ENCODE data around the gene PTPRA. TPM values are rescaled to one million over a fixed set of nuclear protein-coding genes. Genes with fewer than 3 reads are reported as not detected.
A peak's percentile ranks its signal among the peaks of the same experiment; 100 is the strongest.

The PTPRA gene
- total and polyA plus RNA-seq, 2 donors (not counting 3 experiments of a cell fraction or from before 2014, with no cell fraction given) = 43.2 to 53.4 TPM

- Histone ChIP-seq H3K36me3 (ENCODE audit: control insufficient read depth in 2 of 2, extremely low read depth in 1 of 2, insufficient read depth in 2 of 2, low read length in 2 of 2) (peaks cover 3 to 17% of the 10 kb centered on the region in 2 experiments), H2AFZ (ENCODE audit: low read depth, low read length) (peak overlapping the region; percentile 64), H3K9me3 (replicated peaks; ENCODE audit: control insufficient read depth, insufficient read depth, low read length) (no peaks in the 10 kb centered on the region), H3K4me2 (ENCODE audit: insufficient read depth, low read length) (peak overlapping the region; percentile 35), H3K4me1 (ENCODE audit: control insufficient read depth, extremely low read depth, insufficient read depth, low read length) (peaks cover 13% of the 10 kb centered on the region), H3K4me3 (replicated peaks in 1 of 3; ENCODE audit: insufficient read depth in 1 of 3, low read depth in 1 of 3, low read length in 3 of 3) (peak overlapping the region; percentile 20 to 93 (median 63)), H3K79me2 (ENCODE audit: control insufficient read depth, insufficient read depth, low read length) (peaks cover 9% of the 10 kb centered on the region), H3K27ac (ENCODE audit: insufficient read depth, low read depth, low read length) (no peak overlapping the region), H4K20me1 (replicated peaks; ENCODE audit: control insufficient read depth, extremely low read depth, insufficient read depth, low read length) (no peaks in the 10 kb centered on the region), H3K27me3 (ENCODE audit: control insufficient read depth in 2 of 2, insufficient read depth in 2 of 2, low read length in 2 of 2) (no peaks in the 10 kb centered on the region), H3K9me1 (replicated peaks; ENCODE audit: control insufficient read depth, extremely low read depth, insufficient read depth, low read length) (no peaks in the 10 kb centered on the region), H3K9ac (replicated peaks; ENCODE audit: extremely low read depth, insufficient read depth, low read length) (peak overlapping the region; percentile 46)
- dilution Hi-C loops (cut with MboI; ENCODE audit: extremely low pct_ligation_motif_present, low sequenced_read_pairs) = no loop called here
- no peak for DNase-seq (ENCODE audit: low read depth, low spot score)
- POLR2A ChIA-PET = interaction anchor here (0.6 kb wide), 2 partner anchors 135 to 1936 kb away, joined by 3 to 6 read pairs; no protein-coding TSS in a partner anchor
- FAIRE-seq = peak; percentile 44
- TF ChIP-seq POLR2AphosphoS5 (IDR thresholded peaks at IDR 0.05; ENCODE audit: insufficient read depth, low read depth, low read length) = no peak
- no peak for TF ChIP-seq CTCF (IDR thresholded peaks at IDR 0.05; ENCODE audit: extremely low read depth in 1 of 2, insufficient read depth in 1 of 2, low read depth in 1 of 2, low read length in 2 of 2)
- TF ChIP-seq JUN (IDR thresholded peaks at IDR 0.05; ENCODE audit: borderline replicate concordance, insufficient read depth, insufficient read length, low read depth) = no peak
- TF ChIP-seq FOS (IDR thresholded peaks at IDR 0.05; ENCODE audit: borderline replicate concordance, insufficient read depth, low read length) = no peak
- no peak for TF ChIP-seq POLR2A (IDR thresholded peaks at IDR 0.05; ENCODE audit: low read depth, low read length)
- TF ChIP-seq, protein P1, sequence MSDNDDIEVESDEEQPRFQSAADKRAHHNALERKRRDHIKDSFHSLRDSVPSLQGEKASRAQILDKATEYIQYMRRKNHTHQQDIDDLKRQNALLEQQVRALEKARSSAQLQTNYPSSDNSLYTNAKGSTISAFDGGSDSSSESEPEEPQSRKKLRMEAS (IDR thresholded peaks at IDR 0.05; ENCODE audit: insufficient read depth, insufficient read length) = no peak
- no peak for TF ChIP-seq MYC (IDR thresholded peaks at IDR 0.05; ENCODE audit: low read depth, low read length)
- no peak for TF ChIP-seq EZH2 (IDR thresholded peaks at IDR 0.05; ENCODE audit: borderline replicate concordance, low read depth, low read length, severe bottlenecking)
- TF ChIP-seq GATA2 (IDR thresholded peaks at IDR 0.05; ENCODE audit: insufficient read depth, insufficient read length, low read depth, low read length) = no peak
- CTCF ChIA-PET = interaction anchor here (1.0 to 1.1 kb wide), 2 partner anchors 8 to 193 kb away, joined by 3 to 4 read pairs; no protein-coding TSS in a partner anchor
- intact Hi-C loops (cut with micrococcal nuclease) = loop anchor here (5.0 kb wide), 1 partner anchor 173 kb away; the partner anchor contains the start of gene PTPRA
- no TSS peak for BruUV-seq (replicated peaks)
Observed at GRCh38 chr20:3045042-3045815, 171.9 kb downstream of the PTPRA start.

All from endothelial cell of umbilical vein (primary cell).